Endothelial cell of umbilical vein (primary cell): Measurements from ENCODE around the gene MARS1.

Experiments used
- EZH2 ChIP-seq: IDR thresholded peaks from 2 replicates; pipeline ENCODE4 v1.6.1; 2012; ENCODE audit warnings: borderline replicate concordance, low read depth, mild to moderate bottlenecking, moderate library complexity, low read length, inconsistent platforms; ENCODE audit not compliant: severe bottlenecking
- POLR2A ChIP-seq: IDR thresholded peaks from 2 replicates; pipeline ENCODE4 v1.6.1; 2012; ENCODE audit warnings: low read depth, mild to moderate bottlenecking, control low read depth, low read length
- TF ChIP-seq, protein P1 (sequence below), 2 donors: IDR thresholded peaks; 1 replicate in 1 of 2; 2 replicates in 1 of 2; pipeline ENCODE4 v1.5.1; 2011; ENCODE audit warnings: low read length in 2 of 2, mild to moderate bottlenecking in 2 of 2, moderate library complexity in 2 of 2, control low read depth in 1 of 2, inconsistent platforms in 1 of 2, low read depth in 1 of 2; ENCODE audit not compliant: insufficient read depth in 1 of 2; ENCODE audit errors: extremely low read depth in 1 of 2

DNA sequence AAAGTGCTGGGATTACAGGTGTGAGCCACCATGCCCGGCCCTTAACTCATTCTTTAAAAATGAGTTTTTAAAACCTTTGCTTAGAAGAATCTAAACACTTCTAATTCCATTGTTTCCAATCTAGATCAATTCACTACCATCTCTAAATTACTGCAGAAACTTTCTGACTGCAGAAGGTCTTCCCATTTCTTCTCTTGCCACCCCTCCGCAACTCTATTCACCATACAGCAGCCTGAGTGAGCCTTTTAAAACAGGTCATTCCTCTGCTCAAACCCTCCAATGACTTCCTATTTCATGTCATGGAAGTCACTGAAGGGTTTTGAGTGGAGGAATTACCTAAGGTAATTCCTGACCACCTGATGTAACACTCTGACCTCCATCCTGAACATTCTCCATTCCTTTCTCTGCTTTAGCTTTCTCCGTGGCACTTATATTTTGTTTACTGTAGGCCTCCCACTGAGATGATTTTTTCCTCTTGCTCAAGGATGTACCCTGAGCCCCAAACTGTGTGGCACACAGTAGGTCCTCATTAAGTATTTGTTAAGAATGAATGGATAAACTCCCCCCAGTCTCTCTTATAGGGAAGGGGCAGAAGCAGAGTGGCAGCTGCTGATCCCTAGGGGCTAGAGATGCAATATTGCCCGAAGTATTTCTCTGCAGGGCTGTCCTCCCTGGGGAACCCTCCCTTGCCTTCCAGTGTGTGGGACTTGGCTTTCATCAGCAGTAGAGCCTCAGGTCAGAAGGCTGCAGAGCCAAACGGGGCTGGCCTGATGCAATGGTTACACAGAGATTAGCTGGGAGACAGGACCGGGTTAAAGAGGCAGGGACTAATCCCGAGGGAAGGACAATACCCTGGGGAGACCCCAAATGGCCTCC is 31.3 kb downstream of the MARS1 start:
- no peak for TF ChIP-seq EZH2
- TF ChIP-seq POLR2A, result no peak
- TF ChIP-seq, protein P1, sequence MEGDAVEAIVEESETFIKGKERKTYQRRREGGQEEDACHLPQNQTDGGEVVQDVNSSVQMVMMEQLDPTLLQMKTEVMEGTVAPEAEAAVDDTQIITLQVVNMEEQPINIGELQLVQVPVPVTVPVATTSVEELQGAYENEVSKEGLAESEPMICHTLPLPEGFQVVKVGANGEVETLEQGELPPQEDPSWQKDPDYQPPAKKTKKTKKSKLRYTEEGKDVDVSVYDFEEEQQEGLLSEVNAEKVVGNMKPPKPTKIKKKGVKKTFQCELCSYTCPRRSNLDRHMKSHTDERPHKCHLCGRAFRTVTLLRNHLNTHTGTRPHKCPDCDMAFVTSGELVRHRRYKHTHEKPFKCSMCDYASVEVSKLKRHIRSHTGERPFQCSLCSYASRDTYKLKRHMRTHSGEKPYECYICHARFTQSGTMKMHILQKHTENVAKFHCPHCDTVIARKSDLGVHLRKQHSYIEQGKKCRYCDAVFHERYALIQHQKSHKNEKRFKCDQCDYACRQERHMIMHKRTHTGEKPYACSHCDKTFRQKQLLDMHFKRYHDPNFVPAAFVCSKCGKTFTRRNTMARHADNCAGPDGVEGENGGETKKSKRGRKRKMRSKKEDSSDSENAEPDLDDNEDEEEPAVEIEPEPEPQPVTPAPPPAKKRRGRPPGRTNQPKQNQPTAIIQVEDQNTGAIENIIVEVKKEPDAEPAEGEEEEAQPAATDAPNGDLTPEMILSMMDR (IDR thresholded peaks at IDR 0.05; ENCODE audit: extremely low read depth in 1 of 2, insufficient read depth in 1 of 2, low read depth in 1 of 2, low read length in 2 of 2), result no peak
